H9 (cell line): ENCODE results near the gene TM2D1. TPM values are rescaled to one million over a fixed set of nuclear protein-coding genes. Genes with fewer than 3 reads are reported as not detected.

Experiments
- DNase-seq: peaks from one replicate; pipeline ENCODE4 v3.0.0-alpha.2; 2017
- H2AFZ ChIP-seq: one replicate; pipeline ENCODE4 v1.6.1; 2013; ENCODE audit warnings: mild to moderate bottlenecking, low read length, control low read depth, moderate library complexity
- H2AK5ac ChIP-seq: 2 replicates; pipeline ENCODE4 v1.6.1; 2013; ENCODE audit warnings: low read length, control low read depth, mixed read lengths; ENCODE audit not compliant: insufficient read length
- H2BK120ac ChIP-seq: one replicate; pipeline ENCODE4 v1.6.1; 2013; ENCODE audit warnings: low read depth, mild to moderate bottlenecking, low read length, control low read depth, inconsistent platforms; ENCODE audit not compliant: poor library complexity, severe bottlenecking
- H2BK12ac ChIP-seq: 2 replicates; pipeline ENCODE4 v1.6.1; 2013; ENCODE audit warnings: low read length, control low read depth, mixed read lengths, low read depth; ENCODE audit not compliant: insufficient read length
- H2BK15ac ChIP-seq: 2 replicates; pipeline ENCODE4 v1.6.1; 2013; ENCODE audit warnings: low read depth, low read length, control low read depth
- H2BK20ac ChIP-seq: one replicate; pipeline ENCODE4 v1.6.1; 2013; ENCODE audit warnings: low read depth, mild to moderate bottlenecking, low read length, control low read depth, inconsistent platforms; ENCODE audit not compliant: poor library complexity, severe bottlenecking
- H2BK5ac ChIP-seq: 2 replicates; pipeline ENCODE4 v1.6.1; 2013; ENCODE audit warnings: low read length, control low read depth, mixed read lengths; ENCODE audit not compliant: insufficient read length
- H3K14ac ChIP-seq: 2 replicates; pipeline ENCODE4 v1.6.1; 2013; ENCODE audit warnings: low read length, control low read depth; ENCODE audit not compliant: insufficient read depth
- H3K18ac ChIP-seq: 2 replicates; pipeline ENCODE4 v1.6.1; 2013; ENCODE audit warnings: low read depth, mild to moderate bottlenecking, mixed read lengths, low read length, control low read depth; ENCODE audit not compliant: insufficient read length
- H3K23ac ChIP-seq: 2 replicates; pipeline ENCODE4 v1.6.1; 2013; ENCODE audit warnings: low read length, control low read depth, mixed read lengths, low read depth; ENCODE audit not compliant: insufficient read length
- H3K23me2 ChIP-seq: 2 replicates; pipeline ENCODE4 v1.6.1; 2013; ENCODE audit warnings: low read depth, mild to moderate bottlenecking, mixed read lengths, low read length, control low read depth; ENCODE audit not compliant: insufficient read length, poor library complexity, severe bottlenecking
- H3K27ac ChIP-seq: 2 replicates; pipeline ENCODE4 v1.5.1; 2013; ENCODE audit warnings: low read length, control low read depth, mixed read lengths, low read depth; ENCODE audit not compliant: insufficient read length
- H3K27me3 ChIP-seq: 2 replicates; pipeline ENCODE4 v1.6.1; 2013; ENCODE audit warnings: low read length, control low read depth, inconsistent platforms; ENCODE audit not compliant: insufficient read depth
- H3K4ac ChIP-seq: 2 replicates; pipeline ENCODE4 v1.6.1; 2013; ENCODE audit warnings: low read depth, mild to moderate bottlenecking, control low read depth, inconsistent platforms, low read length, moderate library complexity
- H3K4me1 ChIP-seq: 2 replicates; pipeline ENCODE4 v1.6.1; 2013; ENCODE audit warnings: low read length, control low read depth, inconsistent platforms; ENCODE audit not compliant: insufficient read depth
- H3K4me2 ChIP-seq: 2 replicates; pipeline ENCODE4 v1.6.1; 2013; ENCODE audit warnings: low read length, control low read depth, mixed read lengths; ENCODE audit not compliant: insufficient read length, insufficient read depth
- H3K56ac ChIP-seq: 2 replicates; pipeline ENCODE4 v1.6.1; 2013; ENCODE audit warnings: low read depth, mild to moderate bottlenecking, mixed read lengths, low read length, control low read depth; ENCODE audit not compliant: insufficient read length
- H3K79me1 ChIP-seq: 2 replicates; pipeline ENCODE4 v1.6.1; 2013; ENCODE audit warnings: low read depth, mild to moderate bottlenecking, moderate library complexity, low read length, control low read depth, inconsistent platforms; ENCODE audit not compliant: insufficient read depth, poor library complexity, severe bottlenecking
- H3K79me2 ChIP-seq: 2 replicates; pipeline ENCODE4 v1.6.1; 2013; ENCODE audit warnings: low read length, control low read depth, inconsistent platforms; ENCODE audit not compliant: insufficient read depth
- H3K9ac ChIP-seq: 2 replicates; pipeline ENCODE4 v1.6.1; 2013; ENCODE audit warnings: low read length, control low read depth, mixed read lengths; ENCODE audit not compliant: insufficient read length; ENCODE audit errors: extremely low read depth
- H3K9me3 ChIP-seq: one replicate; pipeline ENCODE4 v1.6.1; 2013; ENCODE audit warnings: low read depth, low read length, inconsistent platforms; ENCODE audit not compliant: control insufficient read depth
- H3T11ph ChIP-seq: one replicate; pipeline ENCODE4 v1.6.1; 2013; ENCODE audit warnings: mild to moderate bottlenecking, low read length, control low read depth, inconsistent platforms
- H4K20me1 ChIP-seq: one replicate; pipeline ENCODE4 v1.6.1; 2013; ENCODE audit not compliant: control insufficient read depth, insufficient read length, insufficient read depth
- H4K5ac ChIP-seq: 2 replicates; pipeline ENCODE4 v1.6.1; 2013; ENCODE audit warnings: low read depth, mild to moderate bottlenecking, mixed read lengths, low read length, control low read depth; ENCODE audit not compliant: insufficient read length
- H4K8ac ChIP-seq: replicated peaks from 2 replicates; pipeline ENCODE4 v1.6.1; 2013; ENCODE audit warnings: low read length, control low read depth, mixed read lengths, low read depth; ENCODE audit not compliant: insufficient read length
- H4K91ac ChIP-seq: 2 replicates; pipeline ENCODE4 v1.6.1; 2013; ENCODE audit warnings: low read depth, mild to moderate bottlenecking, moderate library complexity, mixed read lengths, low read length, control low read depth; ENCODE audit not compliant: insufficient read length
- H3K27ac Mint-ChIP-seq, 3 experiments: 2 replicates in 2 of 3; 3 replicates in 1 of 3; pipeline ENCODE4 v1.8.0; 2020 to 2021; ENCODE audit warnings: mixed read lengths in 3 of 3, mild to moderate bottlenecking in 1 of 3, moderate library complexity in 1 of 3
- H3K27me3 Mint-ChIP-seq: 2 replicates; pipeline ENCODE4 v1.8.0; 2021; ENCODE audit warnings: low read depth, mild to moderate bottlenecking, moderate library complexity, mixed read lengths
- H3K36me3 Mint-ChIP-seq, 3 experiments: 2 replicates in 2 of 3; 3 replicates in 1 of 3; pipeline ENCODE4 v1.8.0; 2020 to 2021; ENCODE audit warnings: low read depth in 3 of 3, mixed read lengths in 3 of 3; ENCODE audit not compliant: insufficient read depth in 1 of 3
- H3K4me1 Mint-ChIP-seq, 2 experiments: 2 replicates each; pipeline ENCODE4 v1.8.0; 2020; ENCODE audit warnings: mixed read lengths in 2 of 2
- H3K4me3 Mint-ChIP-seq, 2 experiments: 2 replicates in 1 of 2; 3 replicates in 1 of 2; pipeline ENCODE4 v1.8.0; 2020 to 2021; ENCODE audit warnings: mild to moderate bottlenecking in 2 of 2, mixed read lengths in 2 of 2, moderate library complexity in 1 of 2
- H3K9me3 Mint-ChIP-seq, 2 experiments: 2 replicates in 1 of 2; 3 replicates in 1 of 2; pipeline ENCODE4 v1.8.0; 2020; ENCODE audit warnings: mild to moderate bottlenecking in 2 of 2, mixed read lengths in 2 of 2, moderate library complexity in 1 of 2
- CTCF ChIP-seq: fragments of 200-600 bp; sonication (generic); conservative IDR thresholded peaks from 3 replicates; pipeline ENCODE4 v1.8.0; 2021; ENCODE audit warnings: antibody characterized with exemption, mild to moderate bottlenecking
- WGBS: extraction: QIAGEN DNeasy Blood & Tissue Kit; methylation state at CpG from one replicate; pipeline ENCODE4 v1.1.7; 2013; ENCODE audit warnings: missing lambda C conversion rate, low lambda C conversion rate, mixed read lengths; ENCODE audit not compliant: insufficient read length; ENCODE audit errors: extremely low coverage; 5-methylcytosine and 5-hydroxymethylcytosine counted together
- total RNA-seq: library from RNA; stranded (reverse); gene quantifications from 2 replicates; pipeline ENCODE4 v1.2.1, GENCODE V29; 2021

Gene TM2D1
- total RNA-seq, 1 experiment from 2014 or later = 20.3 TPM

- H3K27ac ChIP-seq = no peak overlapping the region
- no CpG with 5 or more reads among the region's 2 CpGs for WGBS
- TF ChIP-seq CTCF = peak; percentile 64
- no peak overlapping the region for H2BK120ac ChIP-seq
- H3K9me3 ChIP-seq = no peaks in the 10 kb centered on the region
- H3K23me2 ChIP-seq = no peaks in the 10 kb centered on the region
- Mint-ChIP-seq H3K36me3 (no peaks in the 10 kb centered on the region; a peak in 1 of 7 replicates), H3K4me3 (no peak overlapping the region), H3K27ac (no peak overlapping the region), H3K9me3 (no peaks in the 10 kb centered on the region), H3K27me3 (no peaks in the 10 kb centered on the region), H3K4me1 (no peaks in the 10 kb centered on the region)
- no peak overlapping the region for H4K5ac ChIP-seq
- H2BK15ac ChIP-seq = no peak overlapping the region
- no peaks in the 10 kb centered on the region for H3K79me2 ChIP-seq
- H3K4me1 ChIP-seq = no peaks in the 10 kb centered on the region
- H4K20me1 ChIP-seq = no peaks in the 10 kb centered on the region
- H3K23ac ChIP-seq = no peak overlapping the region
- no peak overlapping the region for H3T11ph ChIP-seq
- H3K18ac ChIP-seq = no peak overlapping the region
- H3K56ac ChIP-seq = no peak overlapping the region
- no peak overlapping the region for H2BK12ac ChIP-seq
- H3K79me1 ChIP-seq = no peaks in the 10 kb centered on the region
- H4K91ac ChIP-seq = no peak overlapping the region
- H2AFZ ChIP-seq = no peak overlapping the region
- no peaks in the 10 kb centered on the region for H3K27me3 ChIP-seq
- no peak overlapping the region for H3K4me2 ChIP-seq
- H3K4ac ChIP-seq = no peak overlapping the region
- H2BK5ac ChIP-seq = no peak overlapping the region
- H2AK5ac ChIP-seq = no peak overlapping the region
- no peak overlapping the region for H3K9ac ChIP-seq
- DNase-seq = no peak
- no peak overlapping the region for H2BK20ac ChIP-seq
- H3K14ac ChIP-seq = no peak overlapping the region
- no peak overlapping the region for H4K8ac ChIP-seq
Measured at GRCh38 chr1:61659061-61659460, 65.9 kb downstream of the TM2D1 start.
